ENCODE measurements around the gene CDKN1C. TPM values are rescaled to one million over a fixed set of nuclear protein-coding genes. Genes with fewer than 3 reads are reported as not detected.

CDKN1C gene
- total RNA-seq, 4 donors from 2014 or later: 27.1 to 52.7 (median 31.4) TPM

DNA sequence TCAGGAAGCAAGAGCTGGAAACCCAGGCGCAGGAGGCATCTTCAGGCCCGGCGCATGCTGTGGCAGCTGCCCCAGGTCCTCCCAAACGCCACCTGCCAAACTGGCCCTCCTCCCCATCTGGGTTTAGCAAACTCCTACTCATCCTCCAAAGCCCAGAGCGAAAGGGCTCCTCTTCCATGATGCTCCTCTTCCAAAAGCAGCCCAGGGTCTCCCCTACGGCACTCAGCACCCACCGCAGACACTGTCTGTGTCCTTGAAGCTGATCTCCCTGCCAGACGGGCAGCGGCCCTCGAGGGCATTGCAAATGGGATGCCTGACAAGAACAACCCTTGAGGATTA is 25.9 kb downstream of the CDKN1C start:
- intact Hi-C loops (cut with DNase I; ENCODE audit: low total_unique reads): no loop called here
- TF ChIP-seq POLR2A (IDR thresholded peaks at IDR 0.05) (no peak), CTCF (IDR thresholded peaks at IDR 0.05) (no peak)
- no peak for DNase-seq (ENCODE audit: low spot score in 2 of 2)
- no peak overlapping the region for H3K4me3 ChIP-seq (ENCODE audit: low read depth, poor library complexity, severe bottlenecking)
- 87 to 92% methylated on average over 9 to 10 of the region's 10 CpGs for WGBS, 2 donors

- WGBS, 2 donors: 80 to 83% methylated on average over 13 to 16 of the region's 16 CpGs
- TF ChIP-seq POLR2A (IDR thresholded peaks at IDR 0.05) (no peak), CTCF (IDR thresholded peaks at IDR 0.05) (no peak)
- DNase-seq (ENCODE audit: low spot score in 2 of 2): no peak
- H3K4me3 ChIP-seq (ENCODE audit: low read depth, poor library complexity, severe bottlenecking): no peak overlapping the region
- intact Hi-C loops (cut with DNase I; ENCODE audit: low total_unique reads): no loop called here
These were observed 26.4 kb downstream of the CDKN1C start for GRCh38 chr11:2858995-2859698.

DNA sequence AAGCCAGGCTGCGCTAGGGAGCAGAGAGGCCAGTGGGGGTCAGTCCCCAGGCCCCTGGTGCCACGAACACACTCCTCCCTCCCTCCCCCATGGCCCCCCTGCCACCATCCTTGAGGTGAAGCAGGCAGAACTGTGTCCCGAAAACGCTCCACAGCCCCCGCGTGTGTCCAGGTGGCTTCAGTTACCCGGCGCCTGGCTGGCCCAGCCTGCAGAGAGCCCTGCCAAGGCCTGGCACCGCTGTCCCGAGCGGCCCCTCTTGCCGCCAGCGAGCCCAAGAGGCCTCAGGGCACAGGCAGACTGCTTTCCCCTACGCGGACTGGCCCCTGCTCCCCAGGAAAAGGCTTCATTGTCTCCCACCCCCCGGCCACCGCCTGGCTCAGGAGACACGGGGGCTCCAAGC is 27.7 kb downstream of the CDKN1C start:
- TF ChIP-seq POLR2A (IDR thresholded peaks at IDR 0.05): no peak
- no peak for TF ChIP-seq CTCF (IDR thresholded peaks at IDR 0.05)
- DNase-seq (ENCODE audit: low spot score in 2 of 2): no peak
- intact Hi-C loops (cut with DNase I; ENCODE audit: low total_unique reads): no loop called here
- no peak overlapping the region for H3K4me3 ChIP-seq (ENCODE audit: low read depth, poor library complexity, severe bottlenecking)
- 64 to 74% methylated on average over 4 to 18 of the region's 18 CpGs for WGBS, 2 donors

GRCh38 chr11:2857276-2857675 is 28.3 kb downstream of the CDKN1C start:
- H3K4me3 ChIP-seq (ENCODE audit: low read depth, poor library complexity, severe bottlenecking): no peak overlapping the region
- intact Hi-C loops (cut with DNase I; ENCODE audit: low total_unique reads): no loop called here
- WGBS, 2 donors: 85 to 92% methylated on average over 9 to 11 of the region's 11 CpGs
- no peak for TF ChIP-seq POLR2A (IDR thresholded peaks at IDR 0.05)
- TF ChIP-seq CTCF (IDR thresholded peaks at IDR 0.05): no peak
- DNase-seq (ENCODE audit: low spot score in 2 of 2): no peak

DNA sequence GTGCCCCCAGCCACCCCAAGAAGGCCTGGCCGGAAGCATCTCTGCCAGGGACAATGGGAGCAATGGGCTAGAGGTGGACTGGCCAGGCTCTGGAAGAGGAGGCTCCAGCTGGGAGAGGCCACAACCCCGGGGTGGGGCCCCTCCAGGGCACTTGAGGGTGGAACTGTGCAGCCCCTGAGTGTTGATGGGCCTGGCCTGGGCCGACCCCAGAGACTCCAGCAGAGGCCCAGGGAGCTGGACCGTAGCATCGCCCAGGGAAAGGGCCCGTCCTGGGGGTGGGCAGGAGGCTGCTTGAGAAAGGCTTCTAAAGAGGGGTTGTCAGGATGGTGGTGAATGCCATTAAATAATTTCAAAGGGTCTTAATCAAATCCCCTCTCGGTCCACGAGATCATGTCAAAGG is 30.4 kb downstream of the CDKN1C start:
- no peak overlapping the region for H3K4me3 ChIP-seq (ENCODE audit: low read depth, poor library complexity, severe bottlenecking)
- no peak for DNase-seq (ENCODE audit: low spot score in 2 of 2)
- WGBS, 2 donors: 93 to 96% methylated on average over 7 to 8 of the region's 8 CpGs
- TF ChIP-seq POLR2A (IDR thresholded peaks at IDR 0.05): no peak
- no peak for TF ChIP-seq CTCF (IDR thresholded peaks at IDR 0.05)
- intact Hi-C loops (cut with DNase I; ENCODE audit: low total_unique reads): no loop called here

DNA sequence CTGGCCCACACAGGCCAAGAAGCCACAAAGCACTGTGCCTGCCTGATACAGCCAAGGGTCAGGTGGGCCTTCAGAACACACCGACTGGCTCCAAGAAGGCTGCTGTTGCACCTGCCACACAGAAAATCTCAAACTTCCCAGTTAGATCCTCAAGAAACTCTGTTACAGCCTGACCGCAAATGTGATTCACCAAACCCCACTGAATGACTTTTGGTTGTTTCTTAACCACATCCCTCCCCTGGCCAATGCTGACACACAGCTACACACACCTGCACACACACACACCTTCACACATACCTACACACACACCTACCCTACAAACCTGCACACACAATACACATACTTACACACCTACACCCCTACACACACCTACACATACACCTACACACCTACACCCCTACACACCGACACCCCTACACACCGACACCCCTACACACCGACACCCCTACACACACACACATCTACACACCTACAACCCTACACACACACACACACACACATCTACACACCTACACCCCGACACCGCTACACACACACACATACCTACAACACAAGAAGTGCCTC is 31.5 kb downstream of the CDKN1C start:
- DNase-seq (ENCODE audit: low spot score in 2 of 2): no peak
- intact Hi-C loops (cut with DNase I; ENCODE audit: low total_unique reads): no loop called here
- H3K4me3 ChIP-seq (ENCODE audit: low read depth, poor library complexity, severe bottlenecking): no peak overlapping the region
- TF ChIP-seq CTCF (IDR thresholded peaks at IDR 0.05) (no peak), POLR2A (IDR thresholded peaks at IDR 0.05) (no peak)
- WGBS, 2 donors: 98 to 100% methylated on average over 7 of the region's 7 CpGs
